ENCODE measurements around the gene FAM180A.
"Not testable (repeated sequence)": the region's sequence is repeated elsewhere in the genome, so short reads cannot be mapped to it uniquely, and the experiment has no call there.

Gene FAM180A

GRCh38 chr7:135744938-135745702, 3.5 kb downstream of the FAM180A start:
- in situ Hi-C loops (cut with MboI; ENCODE audit: low pct_unique_long_range_greater_than_20kb, low sequenced_read_pairs), result no loop called here
- DNase-seq, result no peak

- in situ Hi-C loops (cut with MboI; ENCODE audit: low pct_unique_long_range_greater_than_20kb, low sequenced_read_pairs), result no loop called here
- no peak for DNase-seq
Observed at GRCh38 chr7:135743907-135744731, 4.5 kb downstream of the FAM180A start.

GRCh38 chr7:135742371-135742770, 6.2 kb downstream of the FAM180A start:
- no peak for DNase-seq
- in situ Hi-C loops (cut with MboI; ENCODE audit: low pct_unique_long_range_greater_than_20kb, low sequenced_read_pairs), result no loop called here

- DNase-seq, result no peak
- in situ Hi-C loops (cut with MboI; ENCODE audit: low pct_unique_long_range_greater_than_20kb, low sequenced_read_pairs), result no loop called here
Observed at GRCh38 chr7:135741905-135742304, 6.7 kb downstream of the FAM180A start.

GRCh38 chr7:135740889-135741288, 7.7 kb downstream of the FAM180A start:
- DNase-seq, result no peak
- in situ Hi-C loops (cut with MboI; ENCODE audit: low pct_unique_long_range_greater_than_20kb, low sequenced_read_pairs), result no loop called here

- in situ Hi-C loops (cut with MboI; ENCODE audit: low pct_unique_long_range_greater_than_20kb, low sequenced_read_pairs); DNase-seq: not testable (repeated sequence)
Observed at GRCh38 chr7:135737306-135737647, 11.3 kb downstream of the FAM180A start.

GRCh38 chr7:135736586-135737305, 11.9 kb downstream of the FAM180A start:
- DNase-seq, result no peak
- in situ Hi-C loops (cut with MboI; ENCODE audit: low pct_unique_long_range_greater_than_20kb, low sequenced_read_pairs), result no loop called here

- no peak for DNase-seq
- in situ Hi-C loops (cut with MboI; ENCODE audit: low pct_unique_long_range_greater_than_20kb, low sequenced_read_pairs), result no loop called here
Observed at GRCh38 chr7:135734343-135734689, 14.3 kb downstream of the FAM180A start.

- no peak for DNase-seq
- in situ Hi-C loops (cut with MboI; ENCODE audit: low pct_unique_long_range_greater_than_20kb, low sequenced_read_pairs), result no loop called here
Observed at GRCh38 chr7:135733603-135734342, 14.8 kb downstream of the FAM180A start.

- DNase-seq, result no peak
Observed at GRCh38 chr7:135731131-135731530, 17.5 kb downstream of the FAM180A start.

GRCh38 chr7:135729230-135729629, 19.4 kb downstream of the FAM180A start:
- in situ Hi-C loops (cut with MboI; ENCODE audit: low pct_unique_long_range_greater_than_20kb, low sequenced_read_pairs), result no loop called here
- no peak for DNase-seq

More at GRCh38 chr7:135731131-135731530, 17.5 kb downstream of the FAM180A start:
- in situ Hi-C loops (cut with MboI; ENCODE audit: low pct_unique_long_range_greater_than_20kb, low sequenced_read_pairs), result no loop called here

- no peak for DNase-seq
- in situ Hi-C loops (cut with MboI; ENCODE audit: low pct_unique_long_range_greater_than_20kb, low sequenced_read_pairs), result no loop called here
Observed at GRCh38 chr7:135728136-135728669, 20.4 kb downstream of the FAM180A start, which contains the start of gene SLC13A4. Gene SLC13A4 (minus strand): TSS chr7:135728186. CDS start chr7:135727496, 690 bp downstream.

- DNase-seq, result no peak
- in situ Hi-C loops (cut with MboI; ENCODE audit: low pct_unique_long_range_greater_than_20kb, low sequenced_read_pairs), result no loop called here
Observed at GRCh38 chr7:135726911-135727673, 21.5 kb downstream of the FAM180A start.

- DNase-seq, result no peak
- in situ Hi-C loops (cut with MboI; ENCODE audit: low pct_unique_long_range_greater_than_20kb, low sequenced_read_pairs), result no loop called here
Observed at GRCh38 chr7:135726276-135726788, 22.3 kb downstream of the FAM180A start.

- DNase-seq, result no peak
- in situ Hi-C loops (cut with MboI; ENCODE audit: low pct_unique_long_range_greater_than_20kb, low sequenced_read_pairs), result no loop called here
Observed at GRCh38 chr7:135723411-135723810, 25.2 kb downstream of the FAM180A start.

GRCh38 chr7:135721198-135721820, 27.3 kb downstream of the FAM180A start:
- no peak for DNase-seq
- in situ Hi-C loops (cut with MboI; ENCODE audit: low pct_unique_long_range_greater_than_20kb, low sequenced_read_pairs), result no loop called here

GRCh38 chr7:135719688-135720087, 28.9 kb downstream of the FAM180A start:
- no peak for DNase-seq
- in situ Hi-C loops (cut with MboI; ENCODE audit: low pct_unique_long_range_greater_than_20kb, low sequenced_read_pairs), result no loop called here
